ENCODE measurements around the gene DNAH8.

DNAH8 gene

GRCh38 chr6:39079197-39080125, 364.4 kb downstream of the DNAH8 start:
- DNase-seq (ENCODE audit: low read depth in 2 of 2): no peak
- TF ChIP-seq CTCF (IDR thresholded peaks at IDR 0.05; ENCODE audit: low read depth, low read length): no peak
- no peak overlapping the region for H3K4me3 ChIP-seq (replicated peaks in 1 of 2; ENCODE audit: low read depth in 2 of 2, low read length in 2 of 2)

Data from cardiac fibroblast (primary cell).